ENCODE results near the gene LYPD3. TPM values are rescaled to one million over a fixed set of nuclear protein-coding genes. Genes with fewer than 3 reads are reported as not detected.
A peak's percentile ranks its signal among the peaks of the same experiment; 100 is the strongest.

Gene LYPD3
- polyA plus RNA-seq, 3 donors = 0.24 to 22.9 (median 0.48) TPM

- Histone ChIP-seq H3K4me2 (replicated peaks; ENCODE audit: extremely low read depth, low read length, poor library complexity, severe bottlenecking) (no peak overlapping the region), H3K4me3 (replicated peaks in 1 of 3; ENCODE audit: low read depth in 2 of 3, low read length in 3 of 3) (no peak overlapping the region), H3K27ac (ENCODE audit: low read depth in 1 of 2, low read length in 2 of 2) (no peak overlapping the region), H4K20me1 (ENCODE audit: insufficient read depth, low read length) (no peaks in the 10 kb centered on the region), H3K36me3 (replicated peaks in 1 of 2; ENCODE audit: control insufficient read depth in 1 of 2, insufficient read depth in 2 of 2, low read length in 2 of 2) (no peaks in the 10 kb centered on the region), H3K9ac (ENCODE audit: insufficient read depth, low read length, poor library complexity, severe bottlenecking) (no peak overlapping the region), H3K9me3 (replicated peaks in 1 of 2; ENCODE audit: control insufficient read depth in 1 of 2, insufficient read depth in 1 of 2, low read length in 2 of 2) (peaks cover 0 to 5% of the 10 kb centered on the region in 2 donors), H3K27me3 (ENCODE audit: control insufficient read depth in 2 of 2, insufficient read depth in 2 of 2, low read length in 2 of 2) (no peaks in the 10 kb centered on the region), H2AFZ (ENCODE audit: insufficient read depth, low read depth, low read length, poor library complexity, severe bottlenecking) (no peak overlapping the region), H3K79me2 (ENCODE audit: insufficient read depth, low read length) (no peaks in the 10 kb centered on the region), H3K4me1 (ENCODE audit: control insufficient read depth in 1 of 2, insufficient read depth in 2 of 2, low read length in 2 of 2) (peaks cover 25 to 32% of the 10 kb centered on the region in 2 donors)
- Mint-ChIP-seq H3K4me3 (no peak overlapping the region), H3K4me1 (peaks cover 33% of the 10 kb centered on the region), H3K27ac (no peak overlapping the region), H3K9me3 (peaks cover 3 to 11% (median 8%) of the 10 kb centered on the region in 7 donors), H3K36me3 (peaks cover 2 to 7% of the 10 kb centered on the region in 2 donors), H3K27me3 (ENCODE audit: low read depth in 3 of 3) (peaks cover 0 to 3% (median 0%) of the 10 kb centered on the region in 3 donors)
- intact Hi-C loops (cut with micrococcal nuclease) = loop anchor here in 1 of 2 donors (10.0 kb wide), 1 partner anchor 352 kb away; the partner anchor contains the start of gene LYPD5
- WGBS (ENCODE audit: insufficient coverage) = 67% methylated on average over 2 of the region's 3 CpGs
- DNase-seq = no peak
- TF ChIP-seq CTCF (IDR thresholded peaks at IDR 0.05) = no peak
Measured at GRCh38 chr19:43452582-43452981, 12.8 kb downstream of the LYPD3 start.

GRCh38 chr19:43450545-43450997 lies 14.8 kb downstream of the LYPD3 start:
- Mint-ChIP-seq H3K27ac (peak overlapping the region in 2 of 7 donors; percentile 33 to 46), H3K9me3 (peaks cover 5 to 11% (median 8%) of the 10 kb centered on the region in 7 donors), H3K4me3 (peak overlapping the region in 1 of 2 donors; percentile 21), H3K36me3 (peaks cover 2 to 7% of the 10 kb centered on the region in 2 donors), H3K27me3 (ENCODE audit: low read depth in 3 of 3) (peaks cover 1 to 8% (median 2%) of the 10 kb centered on the region in 3 donors), H3K4me1 (peaks cover 25% of the 10 kb centered on the region)
- peak in 1 of 3 donors; percentile 70 for DNase-seq
- H4K20me1 ChIP-seq (ENCODE audit: insufficient read depth, low read length) = no peaks in the 10 kb centered on the region
- no peak for TF ChIP-seq CTCF (IDR thresholded peaks at IDR 0.05)
- H3K9me3 ChIP-seq (replicated peaks in 1 of 2; ENCODE audit: control insufficient read depth in 1 of 2, insufficient read depth in 1 of 2, low read length in 2 of 2) = peaks cover 0 to 5% of the 10 kb centered on the region in 2 donors
- intact Hi-C loops (cut with micrococcal nuclease) = loop anchor here in 1 of 2 donors (10.0 kb wide), 1 partner anchor 354 kb away; the partner anchor contains the start of gene LYPD5
- WGBS (ENCODE audit: insufficient coverage) = 0% methylated on average over 2 of the region's 2 CpGs
- H3K4me2 ChIP-seq (replicated peaks; ENCODE audit: extremely low read depth, low read length, poor library complexity, severe bottlenecking) = no peak overlapping the region
- H3K9ac ChIP-seq (ENCODE audit: insufficient read depth, low read length, poor library complexity, severe bottlenecking) = no peak overlapping the region
- peaks cover 29% of the 10 kb centered on the region in 2 donors for H3K4me1 ChIP-seq (ENCODE audit: control insufficient read depth in 1 of 2, insufficient read depth in 2 of 2, low read length in 2 of 2)
- H3K36me3 ChIP-seq (replicated peaks in 1 of 2; ENCODE audit: control insufficient read depth in 1 of 2, insufficient read depth in 2 of 2, low read length in 2 of 2) = no peaks in the 10 kb centered on the region
- no peaks in the 10 kb centered on the region for H3K27me3 ChIP-seq (ENCODE audit: control insufficient read depth in 2 of 2, insufficient read depth in 2 of 2, low read length in 2 of 2)
- no peak overlapping the region for H3K4me3 ChIP-seq (replicated peaks in 1 of 3; ENCODE audit: low read depth in 2 of 3, low read length in 3 of 3)
- no peak overlapping the region for H2AFZ ChIP-seq (ENCODE audit: insufficient read depth, low read depth, low read length, poor library complexity, severe bottlenecking)
- no peaks in the 10 kb centered on the region for H3K79me2 ChIP-seq (ENCODE audit: insufficient read depth, low read length)
- no peak overlapping the region for H3K27ac ChIP-seq (ENCODE audit: low read depth in 1 of 2, low read length in 2 of 2)
